HepG2 (cell line): ENCODE measurements around the gene GMFB. TPM values are rescaled to one million over a fixed set of nuclear protein-coding genes. Genes with fewer than 3 reads are reported as not detected.

ENCODE experiments used
- FOXC1 ChIP-seq: sonication (generic); formaldehyde crosslinking; IDR thresholded peaks from 2 replicates; pipeline ENCODE4 v1.8.0; 2022; ENCODE audit warnings: mild to moderate bottlenecking, missing genetic modification reagents, borderline replicate concordance
- HDAC1 ChIP-seq: sonication (generic); formaldehyde crosslinking; IDR thresholded peaks from 2 replicates; pipeline ENCODE4 v1.5.1; 2020; ENCODE audit warnings: mild to moderate bottlenecking, missing genetic modification reagents
- HIC2 ChIP-seq: sonication (generic); formaldehyde crosslinking; IDR thresholded peaks from 2 replicates; pipeline ENCODE4 v1.9.0; 2022; ENCODE audit warnings: low read depth, missing genetic modification reagents
- NFAT5 ChIP-seq: sonication (generic); formaldehyde crosslinking; IDR thresholded peaks from 2 replicates; pipeline ENCODE4 v1.4.0; 2020; ENCODE audit warnings: missing genetic modification reagents
- NFKB2 ChIP-seq: sonication (generic); formaldehyde crosslinking; IDR thresholded peaks from 2 replicates; pipeline ENCODE4 v1.4.0; 2020; ENCODE audit warnings: missing genetic modification reagents, borderline replicate concordance
- PAF1 ChIP-seq: IDR thresholded peaks from 2 replicates; pipeline ENCODE4 v1.6.1; 2016; ENCODE audit warnings: missing genetic modification reagents, missing compliant biosample characterization
- RARA ChIP-seq: IDR thresholded peaks from 2 replicates; pipeline ENCODE4 v1.6.1; 2016; ENCODE audit warnings: missing genetic modification reagents, missing compliant biosample characterization
- RNF219 ChIP-seq: sonication (generic); formaldehyde crosslinking; IDR thresholded peaks from 2 replicates; pipeline ENCODE4 v1.5.0; 2020; ENCODE audit warnings: mild to moderate bottlenecking, missing genetic modification reagents
- SRSF1 ChIP-seq: fragments of 200-400 bp; formaldehyde crosslinking; optimal IDR thresholded peaks from 2 replicates; pipeline ENCODE3; 2017; ENCODE audit warnings: mild to moderate bottlenecking, low read depth, low read length, moderate library complexity
- TRAFD1 ChIP-seq: sonication (generic); formaldehyde crosslinking; IDR thresholded peaks from 2 replicates; pipeline ENCODE4 v1.5.1; 2020; ENCODE audit warnings: missing genetic modification reagents, mild to moderate bottlenecking, borderline replicate concordance
- ZBTB7A ChIP-seq: sonication (generic); formaldehyde crosslinking; IDR thresholded peaks from 2 replicates; pipeline ENCODE4 v1.8.0; 2022; ENCODE audit warnings: mild to moderate bottlenecking, missing genetic modification reagents
- ZMYM2 ChIP-seq: sonication (generic); formaldehyde crosslinking; IDR thresholded peaks from 2 replicates; pipeline ENCODE4 v1.8.0; 2022; ENCODE audit warnings: mild to moderate bottlenecking, missing genetic modification reagents
- ZNF331 ChIP-seq: sonication (generic); formaldehyde crosslinking; IDR thresholded peaks from 2 replicates; pipeline ENCODE4 v1.4.0; 2020; ENCODE audit warnings: missing genetic modification reagents
- ZNF563 ChIP-seq: sonication (generic); formaldehyde crosslinking; IDR thresholded peaks from 2 replicates; pipeline ENCODE4 v1.8.0; 2022; ENCODE audit warnings: mild to moderate bottlenecking, moderate library complexity, missing genetic modification reagents
- polyA plus RNA-seq, 8 experiments: library from polyadenylated mRNA; depleted of rRNA in 3 of 8; stranded (reverse) in 7 of 8; unstranded in 1 of 8; fragments of >200 nt; fragmentation: Illumina TruSeq in 4 of 8; extraction: Trizol in 4 of 8; gene quantifications; 2 replicates each; pipeline versions ENCODE4 v1.2.1 to v1.2.3, GENCODE V29; 2011 to 2016; ENCODE audit warnings: low read depth in 4 of 8, missing spikeins in 1 of 8, mixed read lengths in 1 of 8; ENCODE audit not compliant: insufficient read depth in 1 of 8
- total RNA-seq, 5 experiments: library from RNA; depleted of rRNA; stranded (reverse); fragments of >200 nt; fragmentation: Illumina TruSeq; extraction: Trizol; gene quantifications; 2 replicates each; pipeline ENCODE4 v1.2.3, GENCODE V29; 2016; ENCODE audit warnings: low read depth in 1 of 5

Gene GMFB
- total and polyA plus RNA-seq, 2 of the 13 experiments (the other 11 are each of a cell fraction or from before 2014, with no cell fraction given), result 17.3 to 68.2 TPM

- TF ChIP-seq RNF219 (CRISPR knock-in tag) (no peak), NFKB2 (CRISPR knock-in tag) (peak; percentile 80; the same call in 1 of the 2 replicates), HDAC1 (CRISPR knock-in tag) (peak; percentile 8; the same call in 1 of the 2 replicates), ZMYM2 (CRISPR knock-in tag) (no peak), FOXC1 (peak; percentile 70; the same call in 1 of the 2 replicates), ZNF331 (CRISPR knock-in tag) (peak; percentile 43; the same call in 1 of the 2 replicates), SRSF1 (no peak), ZBTB7A (no peak; the same call in 1 of the 2 replicates), PAF1 (no peak), RARA (CRISPR knock-in tag) (0 out of 2 replicates have a peak, but pooled peaks have one; percentile 15), TRAFD1 (CRISPR knock-in tag) (no peak), HIC2 (CRISPR knock-in tag) (no peak), ZNF563 (CRISPR knock-in tag) (peak; percentile 83), NFAT5 (CRISPR knock-in tag) (no peak)
Measured at GRCh38 chr14:54440873-54441868, 47.6 kb downstream of the GMFB start, which contains the start of gene CNIH1 (continued).
